ENCODE measurements around the gene SLC5A10. TPM values are rescaled to one million over a fixed set of nuclear protein-coding genes. Genes with fewer than 3 reads are reported as not detected.

Gene SLC5A10
- total and polyA plus RNA-seq, 4 donors: 0.05 to 0.23 (median 0.15) TPM

- H3K27ac ChIP-seq (ENCODE audit: low read depth in 1 of 2, low read length in 2 of 2): no peak overlapping the region
- DNase-seq (ENCODE audit: low spot score): no peak
- WGBS: 90% methylated on average over 13 of the region's 13 CpGs
- peaks cover 7 to 40% (median 23%) of the 10 kb centered on the region in 4 donors for H3K4me1 ChIP-seq (ENCODE audit: control insufficient read depth in 4 of 4, insufficient read depth in 4 of 4, low read length in 3 of 4)
- peaks cover 0 to 10% (median 2%) of the 10 kb centered on the region in 4 donors for H3K36me3 ChIP-seq (ENCODE audit: control insufficient read depth in 4 of 4, insufficient read depth in 3 of 4, low read depth in 1 of 4, low read length in 3 of 4)
- TF ChIP-seq REST (IDR thresholded peaks at IDR 0.05) (no peak), HNF4G (IDR thresholded peaks at IDR 0.05) (no peak), FOXA2 (IDR thresholded peaks at IDR 0.05) (no peak), HNF4A (conservative IDR thresholded peaks at IDR 0.05) (no peak), NR2F2 (IDR thresholded peaks at IDR 0.05) (no peak), RXRA (IDR thresholded peaks at IDR 0.05) (no peak), SP1 (IDR thresholded peaks at IDR 0.05) (no peak), GABPA (IDR thresholded peaks at IDR 0.05 in 1 of 2, conservative IDR thresholded peaks at IDR 0.05 in 1 of 2) (no peak), ATF3 (IDR thresholded peaks at IDR 0.05) (no peak), TAF1 (conservative IDR thresholded peaks at IDR 0.05) (no peak), ZBTB33 (IDR thresholded peaks at IDR 0.05) (no peak), JUND (IDR thresholded peaks at IDR 0.05) (no peak), YY1 (IDR thresholded peaks at IDR 0.05) (no peak), FOXA1 (IDR thresholded peaks at IDR 0.05) (no peak), CTCF (IDR thresholded peaks at IDR 0.05; ENCODE audit: low read depth, low read length, missing input control) (no peak), EGR1 (IDR thresholded peaks at IDR 0.05; ENCODE audit: low read depth in 2 of 2) (no peak), MAX (IDR thresholded peaks at IDR 0.05) (no peak), RAD21 (IDR thresholded peaks at IDR 0.05) (no peak)
- no peaks in the 10 kb centered on the region for H3K9me3 ChIP-seq (ENCODE audit: control insufficient read depth in 4 of 4, low read length in 3 of 4)
- no peak overlapping the region for H3K9ac ChIP-seq (ENCODE audit: low read depth in 1 of 2, low read length in 2 of 2)
- no peaks in the 10 kb centered on the region for H3K27me3 ChIP-seq (ENCODE audit: control insufficient read depth in 4 of 4, insufficient read depth in 4 of 4, low read length in 3 of 4)
- no peak overlapping the region for H3K4me3 ChIP-seq (ENCODE audit: low read depth in 1 of 3, low read length in 3 of 3)
Measured at GRCh38 chr17:18978050-18978449, 26.1 kb downstream of the SLC5A10 start.

Data from liver (tissue), 9 donors.